ENCODE results near the gene MEGF11.

GRCh38 chr15:65935391-65935790, 318.2 kb downstream of the MEGF11 start:
- TF ChIP-seq CTCF (conservative IDR thresholded peaks at IDR 0.05; ENCODE audit: low read length) (no peak), EZH2phosphoT487 (IDR thresholded peaks at IDR 0.05; ENCODE audit: borderline replicate concordance, low read depth, low read length) (no peak)
